Measurements from ENCODE around the gene ITGA8.

GRCh38 chr10:15672469-15672868 lies 47.3 kb downstream of the ITGA8 start:
- TF ChIP-seq, protein P1, sequence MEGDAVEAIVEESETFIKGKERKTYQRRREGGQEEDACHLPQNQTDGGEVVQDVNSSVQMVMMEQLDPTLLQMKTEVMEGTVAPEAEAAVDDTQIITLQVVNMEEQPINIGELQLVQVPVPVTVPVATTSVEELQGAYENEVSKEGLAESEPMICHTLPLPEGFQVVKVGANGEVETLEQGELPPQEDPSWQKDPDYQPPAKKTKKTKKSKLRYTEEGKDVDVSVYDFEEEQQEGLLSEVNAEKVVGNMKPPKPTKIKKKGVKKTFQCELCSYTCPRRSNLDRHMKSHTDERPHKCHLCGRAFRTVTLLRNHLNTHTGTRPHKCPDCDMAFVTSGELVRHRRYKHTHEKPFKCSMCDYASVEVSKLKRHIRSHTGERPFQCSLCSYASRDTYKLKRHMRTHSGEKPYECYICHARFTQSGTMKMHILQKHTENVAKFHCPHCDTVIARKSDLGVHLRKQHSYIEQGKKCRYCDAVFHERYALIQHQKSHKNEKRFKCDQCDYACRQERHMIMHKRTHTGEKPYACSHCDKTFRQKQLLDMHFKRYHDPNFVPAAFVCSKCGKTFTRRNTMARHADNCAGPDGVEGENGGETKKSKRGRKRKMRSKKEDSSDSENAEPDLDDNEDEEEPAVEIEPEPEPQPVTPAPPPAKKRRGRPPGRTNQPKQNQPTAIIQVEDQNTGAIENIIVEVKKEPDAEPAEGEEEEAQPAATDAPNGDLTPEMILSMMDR (IDR thresholded peaks at IDR 0.05): no peak
- TF ChIP-seq POLR2A (IDR thresholded peaks at IDR 0.05): no peak

Data from stomach (tissue), 4 donors.